Calu3 (cell line): ENCODE results near the gene LGR6. TPM values are rescaled to one million over a fixed set of nuclear protein-coding genes. Genes with fewer than 3 reads are reported as not detected.

Experiments
- BruUV-seq: library from RNA; stranded (reverse); fragments of 400-500 nt; replicated peaks from 2 replicates; lab custom pipeline; 2021; lab: Mats Ljungman, UMichigan
- CTCF ChIA-PET: fragments of 300-600 bp; sonication (Branson Sonifier 250); formaldehyde crosslinking; loops from one replicate; lab custom pipeline; 2022; ENCODE audit warnings: antibody characterized with exemption; lab: Charles Lee
- DNase-seq: peaks from one replicate; pipeline ENCODE4 v3.0.0; 2022
- H3K27ac Mint-ChIP-seq: one replicate; pipeline ENCODE4 v1.8.0; 2022; ENCODE audit warnings: mixed read lengths; ENCODE audit not compliant: unreplicated experiment
- H3K27me3 Mint-ChIP-seq: one replicate; pipeline ENCODE4 v1.8.0; 2022; ENCODE audit warnings: mixed read lengths; ENCODE audit not compliant: unreplicated experiment
- H3K36me3 Mint-ChIP-seq: one replicate; pipeline ENCODE4 v1.8.0; 2022; ENCODE audit warnings: mild to moderate bottlenecking, moderate library complexity, mixed read lengths; ENCODE audit not compliant: insufficient read depth, unreplicated experiment
- H3K4me1 Mint-ChIP-seq: one replicate; pipeline ENCODE4 v1.8.0; 2022; ENCODE audit warnings: mild to moderate bottlenecking, low read depth, mixed read lengths; ENCODE audit not compliant: unreplicated experiment
- H3K4me3 Mint-ChIP-seq: one replicate; pipeline ENCODE4 v1.8.0; 2022; ENCODE audit warnings: mild to moderate bottlenecking, low read depth, moderate library complexity, mixed read lengths; ENCODE audit not compliant: unreplicated experiment
- H3K9me3 Mint-ChIP-seq: one replicate; pipeline ENCODE4 v1.8.0; 2022; ENCODE audit warnings: low read depth, mixed read lengths; ENCODE audit not compliant: unreplicated experiment
- intact Hi-C: fragments of 100-400 bp; cut with micrococcal nuclease; formaldehyde crosslinking; loops from one replicate; pipeline ENCODE4 v1.10.0; 2022; ENCODE audit not compliant: unreplicated experiment
- total RNA-seq: library from RNA; stranded (reverse); gene quantifications from 2 replicates; pipeline ENCODE4 v1.2.3, GENCODE V29; 2022
- TF ChIP-seq, protein P1 (sequence below): fragments of 200-600 bp; IDR thresholded peaks from one replicate; pipeline ENCODE4 v1.8.0; 2022; ENCODE audit warnings: antibody characterized with exemption; ENCODE audit not compliant: unreplicated experiment

Gene LGR6
- total RNA-seq, 1 experiment from 2014 or later: not detected

DNA sequence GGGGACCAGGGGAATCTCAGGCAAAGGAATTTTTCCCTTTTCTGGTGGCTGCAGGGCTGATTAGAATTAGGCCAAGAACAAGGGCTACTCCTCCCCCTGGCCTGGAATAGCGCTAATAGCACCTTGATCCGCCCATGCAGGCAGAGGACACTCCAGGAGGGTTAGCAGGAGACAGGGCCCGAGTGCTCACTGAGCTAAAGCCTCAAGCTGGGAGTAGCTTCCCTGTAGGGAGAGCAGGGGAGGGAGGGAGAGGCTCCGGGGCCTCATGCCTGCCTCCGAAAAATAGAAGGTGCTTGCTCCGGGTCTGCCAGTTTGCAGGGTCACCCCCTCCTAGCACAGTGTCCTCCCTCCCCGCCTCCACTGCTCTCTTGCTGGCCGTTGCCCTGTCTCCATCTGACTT is 37.0 kb upstream of the LGR6 start:
- no peak for DNase-seq
- Mint-ChIP-seq H3K4me1 (peaks cover 17% of the 10 kb centered on the region), H3K4me3 (no peak overlapping the region), H3K27me3 (peaks cover 19% of the 10 kb centered on the region), H3K36me3 (no peaks in the 10 kb centered on the region), H3K9me3 (no peaks in the 10 kb centered on the region), H3K27ac (no peak overlapping the region)
- BruUV-seq: no TSS peak
- TF ChIP-seq, protein P1, sequence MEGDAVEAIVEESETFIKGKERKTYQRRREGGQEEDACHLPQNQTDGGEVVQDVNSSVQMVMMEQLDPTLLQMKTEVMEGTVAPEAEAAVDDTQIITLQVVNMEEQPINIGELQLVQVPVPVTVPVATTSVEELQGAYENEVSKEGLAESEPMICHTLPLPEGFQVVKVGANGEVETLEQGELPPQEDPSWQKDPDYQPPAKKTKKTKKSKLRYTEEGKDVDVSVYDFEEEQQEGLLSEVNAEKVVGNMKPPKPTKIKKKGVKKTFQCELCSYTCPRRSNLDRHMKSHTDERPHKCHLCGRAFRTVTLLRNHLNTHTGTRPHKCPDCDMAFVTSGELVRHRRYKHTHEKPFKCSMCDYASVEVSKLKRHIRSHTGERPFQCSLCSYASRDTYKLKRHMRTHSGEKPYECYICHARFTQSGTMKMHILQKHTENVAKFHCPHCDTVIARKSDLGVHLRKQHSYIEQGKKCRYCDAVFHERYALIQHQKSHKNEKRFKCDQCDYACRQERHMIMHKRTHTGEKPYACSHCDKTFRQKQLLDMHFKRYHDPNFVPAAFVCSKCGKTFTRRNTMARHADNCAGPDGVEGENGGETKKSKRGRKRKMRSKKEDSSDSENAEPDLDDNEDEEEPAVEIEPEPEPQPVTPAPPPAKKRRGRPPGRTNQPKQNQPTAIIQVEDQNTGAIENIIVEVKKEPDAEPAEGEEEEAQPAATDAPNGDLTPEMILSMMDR: no peak
- intact Hi-C loops: no loop called here
- CTCF ChIA-PET: interaction anchor here (0.9 to 1.3 kb wide), 2 partner anchors 9 to 261 kb away, joined by 3 to 6 read pairs; no protein-coding TSS in a partner anchor

DNA sequence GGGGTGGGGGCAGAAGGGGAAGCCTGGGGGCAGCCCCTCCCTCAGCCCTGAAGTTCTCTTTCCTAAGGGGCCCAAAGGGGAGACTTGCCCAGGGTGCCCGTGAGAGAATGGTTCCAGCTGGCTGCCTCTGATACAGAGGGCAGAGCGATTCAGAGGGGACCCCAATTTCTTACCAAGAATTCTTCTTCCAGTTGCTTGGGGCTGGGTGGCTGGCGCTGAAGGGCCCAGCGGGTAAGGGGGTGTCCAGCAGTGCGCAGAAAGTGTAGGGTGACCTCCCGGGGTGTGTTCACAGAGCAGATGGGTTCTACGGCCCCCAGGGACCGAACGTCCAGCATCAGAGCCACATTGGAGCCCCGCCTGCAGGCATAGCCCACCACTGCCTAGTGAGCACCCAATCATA is 35.7 kb upstream of the LGR6 start:
- no TSS peak for BruUV-seq
- no peak for DNase-seq
- Mint-ChIP-seq H3K9me3 (no peaks in the 10 kb centered on the region), H3K36me3 (no peaks in the 10 kb centered on the region), H3K4me1 (peaks cover 17% of the 10 kb centered on the region), H3K27me3 (peaks cover 18% of the 10 kb centered on the region), H3K4me3 (no peak overlapping the region), H3K27ac (no peak overlapping the region)
- TF ChIP-seq, protein P1: no peak
- CTCF ChIA-PET: no interaction called here
- intact Hi-C loops: no loop called here

GRCh38 chr1:202158810-202159533 is 34.6 kb upstream of the LGR6 start:
- intact Hi-C loops: no loop called here
- Mint-ChIP-seq H3K4me3 (no peak overlapping the region), H3K27me3 (peaks cover 21% of the 10 kb centered on the region), H3K4me1 (peaks cover 17% of the 10 kb centered on the region), H3K9me3 (no peaks in the 10 kb centered on the region), H3K36me3 (no peaks in the 10 kb centered on the region), H3K27ac (no peak overlapping the region)
- CTCF ChIA-PET: interaction anchor here (0.7 kb wide), 2 partner anchors 23 to 549 kb away, joined by 4 read pairs; no protein-coding TSS in a partner anchor
- no TSS peak for BruUV-seq
- TF ChIP-seq, protein P1: no peak
- no peak for DNase-seq

GRCh38 chr1:202159534-202160371 is 33.8 kb upstream of the LGR6 start:
- Mint-ChIP-seq H3K4me1 (peaks cover 11% of the 10 kb centered on the region), H3K9me3 (no peaks in the 10 kb centered on the region), H3K4me3 (no peak overlapping the region), H3K27ac (no peak overlapping the region), H3K27me3 (peaks cover 29% of the 10 kb centered on the region), H3K36me3 (no peaks in the 10 kb centered on the region)
- TF ChIP-seq, protein P1: no peak
- CTCF ChIA-PET: interaction anchor here (0.5 kb wide), 1 partner anchor 59 kb away, joined by 3 read pairs; no protein-coding TSS in a partner anchor
- intact Hi-C loops: no loop called here
- DNase-seq: no peak
- no TSS peak for BruUV-seq
